ENCODE results near the gene TECTB. TPM values are rescaled to one million over a fixed set of nuclear protein-coding genes. Genes with fewer than 3 reads are reported as not detected.

TECTB gene
- total RNA-seq, 1 experiment from 2014 or later, result not detected

DNA sequence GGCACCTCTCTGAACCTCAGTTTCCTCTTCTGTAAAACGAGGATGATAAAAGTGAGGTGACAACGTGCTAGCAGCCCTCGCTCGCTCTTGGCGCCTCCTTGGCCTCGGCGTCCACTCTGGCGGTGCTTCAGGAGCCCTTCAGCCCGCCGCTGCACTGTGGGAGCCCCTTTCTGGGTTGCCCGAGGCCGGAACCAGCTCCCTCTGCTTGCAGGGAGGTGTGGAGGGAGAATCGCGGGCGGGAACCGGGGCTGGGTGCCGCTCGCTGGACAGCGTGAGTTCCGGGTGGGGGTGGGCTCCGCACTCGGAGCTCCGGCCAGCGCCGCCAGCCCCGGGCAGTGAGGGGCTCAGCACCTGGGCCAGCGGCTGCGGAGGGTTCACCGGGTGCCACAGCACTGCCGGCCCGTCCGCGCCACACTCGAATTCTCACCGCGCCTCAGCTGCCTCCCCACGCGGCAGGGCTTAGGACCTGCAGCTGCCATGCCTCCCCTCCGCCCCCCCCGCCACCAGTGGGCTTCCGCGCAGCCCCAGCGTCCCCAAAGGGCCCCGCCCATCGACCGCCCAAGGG lies 66.4 kb downstream of the TECTB start:
- Histone ChIP-seq H3K4me1 (ENCODE audit: control insufficient read depth, insufficient read depth, low read length) (no peaks in the 10 kb centered on the region), H3K36me3 (ENCODE audit: control insufficient read depth, insufficient read depth, low read length) (no peaks in the 10 kb centered on the region), H3K9me3 (ENCODE audit: control insufficient read depth, insufficient read depth, low read depth, low read length) (no peaks in the 10 kb centered on the region), H3K27ac (ENCODE audit: low read length) (no peak overlapping the region), H3K4me3 (ENCODE audit: low read depth in 2 of 2, low read length in 2 of 2) (no peak overlapping the region), H3K27me3 (ENCODE audit: control insufficient read depth, insufficient read depth, low read length) (no peaks in the 10 kb centered on the region)
- in situ Hi-C loops (cut with HindIII; ENCODE audit: low pct_unique_long_range_greater_than_20kb, low sequenced_read_pairs), result no loop called here
- BruUV-seq (replicated peaks), result no TSS peak
- ATAC-seq (no peak), DNase-seq (ENCODE audit: low read depth, low spot score) (no peak)
- TF ChIP-seq, protein P1, sequence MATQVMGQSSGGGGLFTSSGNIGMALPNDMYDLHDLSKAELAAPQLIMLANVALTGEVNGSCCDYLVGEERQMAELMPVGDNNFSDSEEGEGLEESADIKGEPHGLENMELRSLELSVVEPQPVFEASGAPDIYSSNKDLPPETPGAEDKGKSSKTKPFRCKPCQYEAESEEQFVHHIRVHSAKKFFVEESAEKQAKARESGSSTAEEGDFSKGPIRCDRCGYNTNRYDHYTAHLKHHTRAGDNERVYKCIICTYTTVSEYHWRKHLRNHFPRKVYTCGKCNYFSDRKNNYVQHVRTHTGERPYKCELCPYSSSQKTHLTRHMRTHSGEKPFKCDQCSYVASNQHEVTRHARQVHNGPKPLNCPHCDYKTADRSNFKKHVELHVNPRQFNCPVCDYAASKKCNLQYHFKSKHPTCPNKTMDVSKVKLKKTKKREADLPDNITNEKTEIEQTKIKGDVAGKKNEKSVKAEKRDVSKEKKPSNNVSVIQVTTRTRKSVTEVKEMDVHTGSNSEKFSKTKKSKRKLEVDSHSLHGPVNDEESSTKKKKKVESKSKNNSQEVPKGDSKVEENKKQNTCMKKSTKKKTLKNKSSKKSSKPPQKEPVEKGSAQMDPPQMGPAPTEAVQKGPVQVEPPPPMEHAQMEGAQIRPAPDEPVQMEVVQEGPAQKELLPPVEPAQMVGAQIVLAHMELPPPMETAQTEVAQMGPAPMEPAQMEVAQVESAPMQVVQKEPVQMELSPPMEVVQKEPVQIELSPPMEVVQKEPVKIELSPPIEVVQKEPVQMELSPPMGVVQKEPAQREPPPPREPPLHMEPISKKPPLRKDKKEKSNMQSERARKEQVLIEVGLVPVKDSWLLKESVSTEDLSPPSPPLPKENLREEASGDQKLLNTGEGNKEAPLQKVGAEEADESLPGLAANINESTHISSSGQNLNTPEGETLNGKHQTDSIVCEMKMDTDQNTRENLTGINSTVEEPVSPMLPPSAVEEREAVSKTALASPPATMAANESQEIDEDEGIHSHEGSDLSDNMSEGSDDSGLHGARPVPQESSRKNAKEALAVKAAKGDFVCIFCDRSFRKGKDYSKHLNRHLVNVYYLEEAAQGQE (IDR thresholded peaks at IDR 0.05; ENCODE audit: insufficient read depth in 1 of 2, low read depth in 2 of 2, low read length in 1 of 2), result no peak
- TF ChIP-seq TCF7L2 (IDR thresholded peaks at IDR 0.05; ENCODE audit: low read depth, low read length) (no peak), SIN3A (IDR thresholded peaks at IDR 0.05; ENCODE audit: borderline replicate concordance, insufficient read depth, low read depth, low read length) (no peak), POLR2AphosphoS5 (IDR thresholded peaks at IDR 0.05; ENCODE audit: low read depth, low read length) (no peak)
- TF ChIP-seq, protein P2, sequence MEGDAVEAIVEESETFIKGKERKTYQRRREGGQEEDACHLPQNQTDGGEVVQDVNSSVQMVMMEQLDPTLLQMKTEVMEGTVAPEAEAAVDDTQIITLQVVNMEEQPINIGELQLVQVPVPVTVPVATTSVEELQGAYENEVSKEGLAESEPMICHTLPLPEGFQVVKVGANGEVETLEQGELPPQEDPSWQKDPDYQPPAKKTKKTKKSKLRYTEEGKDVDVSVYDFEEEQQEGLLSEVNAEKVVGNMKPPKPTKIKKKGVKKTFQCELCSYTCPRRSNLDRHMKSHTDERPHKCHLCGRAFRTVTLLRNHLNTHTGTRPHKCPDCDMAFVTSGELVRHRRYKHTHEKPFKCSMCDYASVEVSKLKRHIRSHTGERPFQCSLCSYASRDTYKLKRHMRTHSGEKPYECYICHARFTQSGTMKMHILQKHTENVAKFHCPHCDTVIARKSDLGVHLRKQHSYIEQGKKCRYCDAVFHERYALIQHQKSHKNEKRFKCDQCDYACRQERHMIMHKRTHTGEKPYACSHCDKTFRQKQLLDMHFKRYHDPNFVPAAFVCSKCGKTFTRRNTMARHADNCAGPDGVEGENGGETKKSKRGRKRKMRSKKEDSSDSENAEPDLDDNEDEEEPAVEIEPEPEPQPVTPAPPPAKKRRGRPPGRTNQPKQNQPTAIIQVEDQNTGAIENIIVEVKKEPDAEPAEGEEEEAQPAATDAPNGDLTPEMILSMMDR (IDR thresholded peaks at IDR 0.05), result no peak
- ChIA-PET POLR2A (no interaction called here), CTCF (no interaction called here)
- intact Hi-C loops (cut with micrococcal nuclease; ENCODE audit: unreplicated experiment), result no loop called here

DNA sequence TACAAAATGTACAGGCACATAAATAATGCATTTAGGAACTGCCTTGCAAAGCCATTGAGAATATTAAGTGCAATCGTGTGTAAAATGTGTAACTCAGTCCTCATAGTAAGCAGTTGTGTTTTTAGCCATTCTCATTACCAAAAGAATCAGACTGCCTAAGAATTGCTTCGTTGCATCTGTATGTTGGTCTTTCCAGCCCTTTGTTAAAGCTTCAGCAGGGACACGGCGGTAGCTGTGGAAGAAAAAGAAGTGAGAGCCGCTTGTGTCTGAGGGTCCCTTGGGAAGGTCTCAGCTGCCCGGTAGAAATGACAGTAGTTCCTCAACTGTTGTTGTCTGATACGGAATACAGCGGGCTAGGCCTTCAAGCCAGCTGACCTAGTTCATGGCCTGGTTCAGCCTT lies 67.9 kb downstream of the TECTB start:
- no peak for TF ChIP-seq TCF7L2 (IDR thresholded peaks at IDR 0.05; ENCODE audit: low read depth, low read length)
- no peak for TF ChIP-seq SIN3A (IDR thresholded peaks at IDR 0.05; ENCODE audit: borderline replicate concordance, insufficient read depth, low read depth, low read length)
- TF ChIP-seq, protein P2 (IDR thresholded peaks at IDR 0.05), result no peak
- TF ChIP-seq, protein P1 (IDR thresholded peaks at IDR 0.05; ENCODE audit: insufficient read depth in 1 of 2, low read depth in 2 of 2, low read length in 1 of 2), result no peak
- TF ChIP-seq POLR2AphosphoS5 (IDR thresholded peaks at IDR 0.05; ENCODE audit: low read depth, low read length), result no peak
- H3K27ac ChIP-seq (ENCODE audit: low read length), result no peak overlapping the region
- in situ Hi-C loops (cut with HindIII; ENCODE audit: low pct_unique_long_range_greater_than_20kb, low sequenced_read_pairs), result no loop called here
- DNase-seq (ENCODE audit: low read depth, low spot score) (no peak), ATAC-seq (no peak; the same call in 1 of the 2 replicates)
- ChIA-PET POLR2A (no interaction called here), CTCF (no interaction called here)
- BruUV-seq (replicated peaks), result no TSS peak
- no peaks in the 10 kb centered on the region for H3K9me3 ChIP-seq (ENCODE audit: control insufficient read depth, insufficient read depth, low read depth, low read length)
- no peak overlapping the region for H3K4me3 ChIP-seq (ENCODE audit: low read depth in 2 of 2, low read length in 2 of 2)
- intact Hi-C loops (cut with micrococcal nuclease; ENCODE audit: unreplicated experiment), result no loop called here
- H3K36me3 ChIP-seq (ENCODE audit: control insufficient read depth, insufficient read depth, low read length), result no peaks in the 10 kb centered on the region
- H3K4me1 ChIP-seq (ENCODE audit: control insufficient read depth, insufficient read depth, low read length), result no peaks in the 10 kb centered on the region
- H3K27me3 ChIP-seq (ENCODE audit: control insufficient read depth, insufficient read depth, low read length), result no peaks in the 10 kb centered on the region

All from Panc1 (cell line).